IMR-90 (cell line): ENCODE measurements around the gene GMEB2.

Experiments used
- BHLHE40 ChIP-seq: fragments of 150-350 bp; IDR thresholded peaks from 2 replicates; pipeline ENCODE4 v1.6.1; 2016; ENCODE audit warnings: mild to moderate bottlenecking, low read depth, low read length
- CEBPB ChIP-seq: IDR thresholded peaks from 2 replicates; pipeline ENCODE4 v1.6.1; 2012; ENCODE audit warnings: low read depth, low read length, improper control_type of control experiment
- CHD1 ChIP-seq: IDR thresholded peaks from 2 replicates; pipeline ENCODE4 v1.6.1; 2012; ENCODE audit warnings: low read depth, low read length, improper control_type of control experiment
- MAFK ChIP-seq: IDR thresholded peaks from 2 replicates; pipeline ENCODE4 v1.6.1; 2012; ENCODE audit warnings: low read depth, low read length, improper control_type of control experiment
- MAZ ChIP-seq: IDR thresholded peaks from 2 replicates; pipeline ENCODE4 v1.6.1; 2012; ENCODE audit warnings: low read depth, mild to moderate bottlenecking, low read length, improper control_type of control experiment, moderate library complexity, borderline replicate concordance
- MXI1 ChIP-seq: IDR thresholded peaks from 2 replicates; pipeline ENCODE4 v1.6.1; 2012; ENCODE audit warnings: low read depth, mild to moderate bottlenecking, low read length, moderate library complexity, borderline replicate concordance
- POLR2A ChIP-seq: IDR thresholded peaks from 2 replicates; pipeline ENCODE4 v1.6.1; 2012; ENCODE audit warnings: mild to moderate bottlenecking, low read depth, low read length
- RAD21 ChIP-seq: IDR thresholded peaks from 2 replicates; pipeline ENCODE4 v1.6.1; 2012; ENCODE audit warnings: low read length, improper control_type of control experiment
- RCOR1 ChIP-seq: IDR thresholded peaks from 2 replicates; pipeline ENCODE4 v1.6.1; 2012; ENCODE audit warnings: mild to moderate bottlenecking, low read length, improper control_type of control experiment; ENCODE audit not compliant: insufficient replicate concordance
- RFX5 ChIP-seq: IDR thresholded peaks from 2 replicates; pipeline ENCODE4 v1.8.0; 2012; ENCODE audit warnings: low read depth, mild to moderate bottlenecking, low read length, moderate library complexity
- SMC3 ChIP-seq: fragments of 150-350 bp; IDR thresholded peaks from 2 replicates; pipeline ENCODE4 v1.6.1; 2016; ENCODE audit warnings: low read depth, mild to moderate bottlenecking, antibody characterized with exemption, low read length, moderate library complexity
- TF ChIP-seq, protein P1 (sequence below): fragments of 150-350 bp; IDR thresholded peaks from 2 replicates; pipeline ENCODE4 v1.6.1; 2016; ENCODE audit warnings: low read depth, mild to moderate bottlenecking, low read length, moderate library complexity, borderline replicate concordance
- TF ChIP-seq, protein P2 (sequence below): conservative IDR thresholded peaks from 2 replicates; pipeline ENCODE4 v1.5.1; 2012; ENCODE audit warnings: mild to moderate bottlenecking, low read depth, low read length, improper control_type of control experiment
- TF ChIP-seq, protein P3 (sequence below): fragments of 150-350 bp; IDR thresholded peaks from 2 replicates; pipeline ENCODE4 v1.6.1; 2017; ENCODE audit warnings: mild to moderate bottlenecking, antibody characterized with exemption, low read length, low read depth

DNA sequence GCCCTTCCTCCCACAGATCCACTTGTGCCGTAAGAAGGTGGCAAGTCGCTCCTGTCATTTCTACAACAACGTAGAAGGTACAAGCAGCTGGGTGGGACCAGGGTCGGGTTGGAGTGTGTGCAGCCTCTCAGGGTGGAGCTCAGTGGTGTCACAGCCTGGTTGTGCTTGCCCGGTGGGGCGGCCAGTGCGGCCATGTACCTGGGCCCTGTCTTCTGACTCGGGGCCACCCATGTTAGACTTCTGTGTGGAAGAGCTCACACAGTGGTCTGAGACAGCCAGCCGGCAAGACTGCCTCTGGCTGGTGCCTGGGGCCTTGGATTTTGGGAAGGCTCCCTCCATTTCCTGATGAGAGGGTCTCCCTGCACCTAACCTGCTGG, 35.9 kb upstream of the GMEB2 start:
- TF ChIP-seq, protein P1, sequence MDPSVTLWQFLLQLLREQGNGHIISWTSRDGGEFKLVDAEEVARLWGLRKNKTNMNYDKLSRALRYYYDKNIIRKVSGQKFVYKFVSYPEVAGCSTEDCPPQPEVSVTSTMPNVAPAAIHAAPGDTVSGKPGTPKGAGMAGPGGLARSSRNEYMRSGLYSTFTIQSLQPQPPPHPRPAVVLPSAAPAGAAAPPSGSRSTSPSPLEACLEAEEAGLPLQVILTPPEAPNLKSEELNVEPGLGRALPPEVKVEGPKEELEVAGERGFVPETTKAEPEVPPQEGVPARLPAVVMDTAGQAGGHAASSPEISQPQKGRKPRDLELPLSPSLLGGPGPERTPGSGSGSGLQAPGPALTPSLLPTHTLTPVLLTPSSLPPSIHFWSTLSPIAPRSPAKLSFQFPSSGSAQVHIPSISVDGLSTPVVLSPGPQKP, result no peak
- TF ChIP-seq, protein P2, sequence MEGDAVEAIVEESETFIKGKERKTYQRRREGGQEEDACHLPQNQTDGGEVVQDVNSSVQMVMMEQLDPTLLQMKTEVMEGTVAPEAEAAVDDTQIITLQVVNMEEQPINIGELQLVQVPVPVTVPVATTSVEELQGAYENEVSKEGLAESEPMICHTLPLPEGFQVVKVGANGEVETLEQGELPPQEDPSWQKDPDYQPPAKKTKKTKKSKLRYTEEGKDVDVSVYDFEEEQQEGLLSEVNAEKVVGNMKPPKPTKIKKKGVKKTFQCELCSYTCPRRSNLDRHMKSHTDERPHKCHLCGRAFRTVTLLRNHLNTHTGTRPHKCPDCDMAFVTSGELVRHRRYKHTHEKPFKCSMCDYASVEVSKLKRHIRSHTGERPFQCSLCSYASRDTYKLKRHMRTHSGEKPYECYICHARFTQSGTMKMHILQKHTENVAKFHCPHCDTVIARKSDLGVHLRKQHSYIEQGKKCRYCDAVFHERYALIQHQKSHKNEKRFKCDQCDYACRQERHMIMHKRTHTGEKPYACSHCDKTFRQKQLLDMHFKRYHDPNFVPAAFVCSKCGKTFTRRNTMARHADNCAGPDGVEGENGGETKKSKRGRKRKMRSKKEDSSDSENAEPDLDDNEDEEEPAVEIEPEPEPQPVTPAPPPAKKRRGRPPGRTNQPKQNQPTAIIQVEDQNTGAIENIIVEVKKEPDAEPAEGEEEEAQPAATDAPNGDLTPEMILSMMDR, result no peak
- TF ChIP-seq POLR2A (no peak), RFX5 (no peak), CEBPB (no peak), BHLHE40 (no peak), RAD21 (no peak), SMC3 (no peak), CHD1 (no peak), MAFK (no peak), MXI1 (no peak), MAZ (no peak), RCOR1 (no peak)
- TF ChIP-seq, protein P3, sequence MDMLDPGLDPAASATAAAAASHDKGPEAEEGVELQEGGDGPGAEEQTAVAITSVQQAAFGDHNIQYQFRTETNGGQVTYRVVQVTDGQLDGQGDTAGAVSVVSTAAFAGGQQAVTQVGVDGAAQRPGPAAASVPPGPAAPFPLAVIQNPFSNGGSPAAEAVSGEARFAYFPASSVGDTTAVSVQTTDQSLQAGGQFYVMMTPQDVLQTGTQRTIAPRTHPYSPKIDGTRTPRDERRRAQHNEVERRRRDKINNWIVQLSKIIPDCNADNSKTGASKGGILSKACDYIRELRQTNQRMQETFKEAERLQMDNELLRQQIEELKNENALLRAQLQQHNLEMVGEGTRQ, result no peak
